Sigmoid colon (tissue), 4 donors: Measurements from ENCODE around the gene PCSK5.

Experiments
- CTCF ChIP-seq, 4 experiments: fragments of 450-650 bp in 3 of 4; fragments of 200-600 bp in 1 of 4; IDR thresholded peaks; one replicate each; pipeline ENCODE4 v1.5.1; 2016 to 2019; ENCODE audit warnings: antibody characterized with exemption in 4 of 4, mild to moderate bottlenecking in 3 of 4, moderate library complexity in 2 of 4
- EP300 ChIP-seq, 4 donors: sonication (generic); formaldehyde crosslinking; IDR thresholded peaks; one replicate each; pipeline ENCODE4 v1.6.1; 2017; ENCODE audit warnings: antibody characterized with exemption in 4 of 4
- POLR2A ChIP-seq, 2 donors: fragments of 450-650 bp; IDR thresholded peaks; one replicate each; pipeline ENCODE4 v1.6.1; 2016; ENCODE audit warnings: antibody characterized with exemption in 2 of 2, mild to moderate bottlenecking in 2 of 2, moderate library complexity in 2 of 2
- POLR2AphosphoS5 ChIP-seq, 4 donors: sonication (generic); formaldehyde crosslinking; IDR thresholded peaks; one replicate each; pipeline ENCODE4 v1.6.1; 2017; ENCODE audit warnings: antibody characterized with exemption in 4 of 4

GRCh38 chr9:76310991-76311390, 420.5 kb downstream of the PCSK5 start:
- TF ChIP-seq POLR2AphosphoS5 (IDR thresholded peaks at IDR 0.05): no peak
- no peak for TF ChIP-seq CTCF (IDR thresholded peaks at IDR 0.05)
- TF ChIP-seq EP300 (IDR thresholded peaks at IDR 0.05): no peak
- TF ChIP-seq POLR2A (IDR thresholded peaks at IDR 0.05): no peak
